GM18951 (cell line): ENCODE data around the gene RLN3.
A peak's percentile ranks its signal among the peaks of the same experiment; 100 is the strongest.

Source experiments
- POLR2A ChIP-seq: IDR thresholded peaks from 4 replicates; pipeline ENCODE4 v1.6.1; 2011; ENCODE audit warnings: mild to moderate bottlenecking; ENCODE audit not compliant: insufficient read length, insufficient read depth; ENCODE audit errors: extremely low read depth
- in situ Hi-C: fragments of 300-500 bp; cut with MboI; formaldehyde crosslinking; loops from one replicate; pipeline ENCODE4 v1.12.0; 2022; ENCODE audit warnings: low sequenced_read_pairs, mixed read lengths, inconsistent platforms; ENCODE audit not compliant: unreplicated experiment

Gene RLN3

DNA sequence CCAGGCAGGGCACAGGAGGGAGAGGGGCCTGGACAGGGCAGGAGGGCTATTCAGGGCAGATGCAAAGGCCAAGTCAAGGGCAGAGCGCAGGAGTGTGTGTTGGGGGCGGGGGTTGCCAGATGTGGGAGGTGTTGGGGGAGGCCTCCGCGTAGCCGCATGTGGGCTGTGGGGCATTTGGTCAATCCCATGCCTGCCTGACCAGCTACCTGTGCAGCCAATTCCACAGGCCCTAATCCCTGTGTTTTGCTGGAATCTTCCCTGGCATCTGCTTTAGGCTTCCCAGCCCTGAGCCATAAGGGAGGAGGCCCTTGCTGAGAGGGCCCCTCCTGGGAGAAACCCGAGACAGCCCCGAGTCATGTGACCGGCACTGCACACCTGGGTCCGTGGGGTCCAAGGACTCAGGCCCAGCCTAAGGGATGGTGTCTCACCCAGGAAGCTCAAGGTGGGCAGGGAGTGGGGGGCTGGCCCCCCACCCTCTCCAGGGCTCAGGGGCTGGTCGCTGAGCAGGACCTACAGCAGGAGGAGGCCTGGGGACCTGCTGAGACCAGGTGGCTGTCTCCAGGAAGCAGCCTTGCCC lies 42.1 kb upstream of the RLN3 start:
- no peak for TF ChIP-seq POLR2A
- in situ Hi-C loops = no loop called here

DNA sequence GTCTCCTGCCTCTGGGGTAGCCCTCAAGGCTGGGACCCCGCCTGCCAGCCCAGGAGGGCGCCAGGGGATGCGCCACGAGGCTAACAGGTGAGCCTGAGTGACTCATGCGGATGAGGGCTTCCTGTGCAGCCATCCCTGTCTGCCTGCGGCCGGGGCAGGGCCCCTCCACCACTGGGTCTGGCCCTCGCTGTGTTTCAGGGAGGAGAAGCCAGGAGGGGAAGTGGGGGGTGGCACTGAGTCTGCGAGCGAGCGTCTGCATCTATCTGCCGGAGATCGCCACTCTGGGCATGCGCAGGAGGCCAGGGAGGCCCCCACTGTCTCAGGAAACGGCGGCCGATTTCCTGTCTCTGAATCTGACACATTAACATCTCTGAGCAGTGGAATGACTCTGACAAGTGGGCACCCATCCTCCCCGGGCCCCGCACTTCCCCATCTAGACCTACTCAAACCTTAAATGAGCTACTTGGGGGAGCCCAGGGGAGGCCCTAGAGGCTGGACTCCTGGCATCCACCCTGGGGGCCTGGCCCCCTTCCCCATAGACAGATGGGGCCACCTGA lies 41.5 kb upstream of the RLN3 start:
- in situ Hi-C loops = no loop called here
- peak; percentile 71 for TF ChIP-seq POLR2A

DNA sequence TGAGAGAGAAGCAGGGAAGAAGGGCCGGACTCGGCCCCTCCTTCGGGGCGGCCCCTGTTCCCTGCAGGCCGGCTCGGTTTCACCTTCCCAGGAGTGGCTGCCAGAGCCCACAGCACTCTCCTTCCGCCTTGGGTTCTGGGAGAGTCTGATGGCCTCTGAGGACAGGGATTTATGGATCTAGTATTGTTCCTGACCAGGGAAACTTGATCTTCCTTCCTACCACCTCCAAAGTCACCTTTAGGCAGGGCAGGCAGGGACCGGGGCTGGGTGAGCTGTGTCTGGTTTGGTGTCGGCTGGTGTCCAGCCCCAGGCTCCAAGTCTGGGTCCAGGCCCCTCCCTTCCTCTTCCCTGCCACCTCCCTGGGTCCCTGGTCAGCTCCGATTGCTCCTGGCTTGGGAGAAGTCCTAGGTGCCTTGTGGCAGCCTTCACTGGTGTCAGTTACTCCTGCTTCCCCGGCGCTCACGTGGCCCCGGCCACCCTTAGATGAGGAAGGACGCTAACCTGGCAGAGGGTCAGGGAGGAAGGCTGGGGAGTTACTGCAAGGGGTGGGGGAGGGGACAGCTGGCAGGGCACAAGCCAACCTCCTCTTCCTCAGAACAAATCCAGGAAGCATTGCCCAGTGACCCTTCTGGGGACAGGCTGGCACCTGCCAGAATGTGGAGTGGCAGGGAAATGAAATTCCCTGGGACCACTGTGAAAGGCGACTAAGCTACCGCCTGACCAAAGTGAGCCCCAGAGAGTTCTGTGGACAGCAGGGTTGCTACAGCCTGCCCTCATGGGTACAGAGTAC lies 40.7 kb upstream of the RLN3 start:
- in situ Hi-C loops = no loop called here
- no peak for TF ChIP-seq POLR2A

DNA sequence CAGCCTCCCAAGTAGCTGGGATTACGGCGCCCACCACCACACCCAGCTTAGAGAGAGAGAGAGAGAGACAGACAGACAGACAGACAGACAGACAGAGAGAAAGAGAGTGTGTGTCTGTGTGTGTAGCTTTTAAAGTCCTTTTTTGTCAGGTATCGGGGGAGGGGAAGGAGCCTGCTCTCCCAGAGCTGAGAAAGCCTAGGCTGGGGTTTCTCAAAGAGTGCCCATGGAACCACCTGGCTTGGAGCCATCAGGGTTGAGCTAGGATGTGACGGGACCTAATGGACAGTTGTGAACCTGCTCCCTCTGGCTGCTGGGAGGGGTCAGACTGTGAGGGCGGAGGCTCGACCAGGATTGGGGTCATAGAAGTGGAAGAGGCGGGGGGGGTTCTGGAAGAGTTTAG lies 38.5 kb upstream of the RLN3 start:
- in situ Hi-C loops = no loop called here
- no peak for TF ChIP-seq POLR2A

DNA sequence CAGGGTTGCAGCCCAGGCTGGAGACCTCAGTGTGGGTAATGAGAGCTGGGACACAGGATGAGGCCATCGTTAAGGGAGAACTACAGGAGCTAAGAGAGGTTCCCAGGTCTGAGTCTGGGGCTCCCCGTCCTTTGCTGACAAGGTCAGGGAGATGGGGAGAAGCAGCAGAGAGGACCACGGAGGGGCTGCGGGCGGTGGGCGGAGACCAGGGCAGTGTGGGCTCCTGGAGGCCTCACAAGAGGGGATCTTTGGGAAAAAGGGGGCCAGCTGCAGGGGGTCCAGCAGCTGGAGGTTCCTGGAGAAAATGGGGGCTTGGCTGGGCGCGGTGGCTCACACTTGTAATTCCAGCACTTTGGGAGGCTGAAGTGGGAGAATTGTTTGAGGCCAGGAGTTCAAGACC lies 37.9 kb upstream of the RLN3 start:
- in situ Hi-C loops = no loop called here
- no peak for TF ChIP-seq POLR2A

DNA sequence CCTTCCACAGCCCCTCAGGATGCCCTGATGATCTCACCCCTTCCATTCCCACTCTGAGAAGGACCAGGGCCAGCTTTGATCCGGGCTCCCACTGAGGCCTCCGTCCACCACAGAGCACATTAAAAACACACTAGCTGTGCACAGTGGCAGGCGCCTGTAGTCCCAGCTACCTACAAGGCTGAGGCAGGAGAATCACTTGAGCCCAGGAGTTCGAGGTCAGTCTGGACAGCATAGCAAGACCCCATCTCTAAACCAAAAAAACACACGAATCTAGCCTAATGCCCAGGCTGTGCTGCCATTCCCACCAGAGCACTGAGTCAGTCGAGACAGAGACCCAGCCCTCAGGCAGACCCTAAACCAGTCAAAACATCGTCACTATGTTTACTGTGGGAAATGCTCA lies 35.9 kb upstream of the RLN3 start:
- in situ Hi-C loops = no loop called here
- no peak for TF ChIP-seq POLR2A

DNA sequence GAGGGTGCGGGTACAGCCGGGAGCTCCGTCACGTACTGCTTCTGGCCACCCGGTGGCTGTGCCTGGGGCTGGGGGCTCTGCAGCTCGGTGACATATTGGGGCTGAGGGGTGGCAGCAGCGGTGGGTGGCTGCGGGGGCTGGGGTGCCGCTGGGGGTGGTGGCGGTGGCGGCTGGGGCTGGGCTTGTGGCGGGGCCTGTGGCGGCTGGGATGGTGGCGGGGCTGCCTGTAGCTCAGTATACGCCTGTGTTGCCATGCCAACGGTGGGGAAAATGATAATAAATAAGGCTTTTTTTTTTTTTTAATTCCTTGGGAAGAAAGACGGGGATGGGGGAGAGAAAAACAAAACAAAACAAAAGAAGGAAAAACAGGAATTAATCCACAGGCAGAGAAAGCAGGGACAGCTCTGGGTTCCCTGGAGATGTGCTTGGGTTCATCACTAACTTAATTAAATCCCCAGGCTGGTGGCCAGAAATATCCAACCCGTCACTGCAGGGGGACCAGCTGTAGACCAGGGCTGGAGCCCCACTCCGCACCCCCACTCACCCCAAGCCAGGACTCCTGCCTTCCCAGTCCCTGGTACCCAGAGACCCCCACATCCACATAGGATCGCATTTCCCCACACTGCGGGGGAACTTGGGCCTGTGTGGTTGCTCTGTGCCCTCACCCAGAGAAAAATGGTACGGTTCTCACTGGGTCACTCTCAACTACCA lies 34.2 kb upstream of the RLN3 start:
- no peak for TF ChIP-seq POLR2A

DNA sequence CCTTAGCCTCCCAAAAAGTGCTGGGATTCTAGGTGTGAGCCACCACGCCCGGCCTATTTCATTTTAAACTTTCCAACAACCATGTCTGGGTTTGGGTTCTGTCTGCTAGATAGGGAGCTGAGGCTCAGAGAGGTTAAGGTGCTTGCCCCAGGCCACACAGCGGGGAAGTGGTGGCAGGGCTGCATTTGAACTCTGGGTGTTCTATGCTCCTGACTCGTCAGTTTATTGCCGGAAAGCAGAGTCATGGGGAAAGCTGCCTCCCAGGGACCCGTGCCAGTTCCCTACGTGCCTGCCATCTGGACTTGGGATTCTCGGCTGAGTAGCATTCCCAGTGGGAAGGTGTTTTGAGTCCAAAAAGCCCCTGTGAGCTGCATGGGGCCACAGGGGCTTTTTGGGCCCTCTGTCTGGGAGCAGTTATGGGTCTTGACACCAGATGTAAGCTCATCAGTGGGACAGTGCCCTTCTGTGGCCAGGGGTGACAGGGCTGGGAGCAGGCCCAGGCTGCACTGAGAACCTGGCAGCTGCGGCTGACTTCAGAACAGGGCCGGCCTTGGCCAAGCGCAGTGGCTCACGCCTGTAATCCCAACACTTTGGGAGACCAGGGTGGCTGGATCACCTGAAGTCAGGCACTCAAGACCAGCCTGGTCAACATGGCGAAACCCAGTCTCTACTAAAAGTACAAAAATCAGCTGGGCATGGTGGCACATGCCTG lies 32.8 kb upstream of the RLN3 start:
- in situ Hi-C loops = no loop called here
- no peak for TF ChIP-seq POLR2A

More for the DNA sequence above, 34.2 kb upstream of the RLN3 start:
- in situ Hi-C loops = no loop called here

DNA sequence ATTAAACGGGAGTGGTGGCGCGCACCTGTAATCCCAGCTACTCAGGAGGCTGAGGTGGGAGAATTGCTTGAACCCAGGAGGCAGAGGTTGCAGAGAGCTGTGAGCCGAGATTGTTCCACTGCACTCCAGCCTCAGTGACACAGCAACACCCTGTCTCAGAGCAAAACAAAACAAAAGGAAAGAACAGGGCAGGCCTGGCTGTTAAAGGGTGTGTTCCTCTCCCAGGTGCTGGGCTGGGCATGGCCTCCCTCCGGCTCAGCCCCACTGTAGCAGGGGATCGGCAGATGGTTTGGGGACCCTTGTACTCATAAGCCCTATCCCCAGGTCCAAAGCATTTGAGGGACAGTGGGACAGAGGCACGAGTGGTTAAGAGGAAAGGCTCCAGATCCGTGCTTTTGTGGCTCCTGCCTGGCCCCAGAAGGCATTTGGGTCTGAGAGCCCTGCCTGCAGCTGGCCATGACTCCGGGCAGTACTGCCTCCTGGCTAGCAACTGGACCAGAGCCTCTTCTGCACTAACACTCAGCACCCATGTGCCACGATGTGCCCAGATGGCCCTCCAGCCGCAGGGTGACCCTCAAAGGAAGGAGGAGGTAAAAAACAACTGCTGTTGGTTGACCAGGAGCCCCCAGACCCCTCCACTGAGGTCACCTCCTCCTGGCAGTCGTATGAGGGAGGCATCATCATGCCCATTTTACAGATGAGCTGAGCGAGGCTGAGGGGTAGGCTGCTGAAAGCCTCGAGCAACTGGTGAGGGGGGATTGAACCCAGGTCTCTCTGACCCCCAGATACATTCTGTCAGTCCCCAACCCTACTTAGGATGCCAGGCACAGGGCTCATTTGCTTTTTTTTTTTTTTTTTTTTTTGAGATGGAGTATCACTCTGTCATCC lies 31.8 kb upstream of the RLN3 start:
- in situ Hi-C loops = no loop called here
- no peak for TF ChIP-seq POLR2A

DNA sequence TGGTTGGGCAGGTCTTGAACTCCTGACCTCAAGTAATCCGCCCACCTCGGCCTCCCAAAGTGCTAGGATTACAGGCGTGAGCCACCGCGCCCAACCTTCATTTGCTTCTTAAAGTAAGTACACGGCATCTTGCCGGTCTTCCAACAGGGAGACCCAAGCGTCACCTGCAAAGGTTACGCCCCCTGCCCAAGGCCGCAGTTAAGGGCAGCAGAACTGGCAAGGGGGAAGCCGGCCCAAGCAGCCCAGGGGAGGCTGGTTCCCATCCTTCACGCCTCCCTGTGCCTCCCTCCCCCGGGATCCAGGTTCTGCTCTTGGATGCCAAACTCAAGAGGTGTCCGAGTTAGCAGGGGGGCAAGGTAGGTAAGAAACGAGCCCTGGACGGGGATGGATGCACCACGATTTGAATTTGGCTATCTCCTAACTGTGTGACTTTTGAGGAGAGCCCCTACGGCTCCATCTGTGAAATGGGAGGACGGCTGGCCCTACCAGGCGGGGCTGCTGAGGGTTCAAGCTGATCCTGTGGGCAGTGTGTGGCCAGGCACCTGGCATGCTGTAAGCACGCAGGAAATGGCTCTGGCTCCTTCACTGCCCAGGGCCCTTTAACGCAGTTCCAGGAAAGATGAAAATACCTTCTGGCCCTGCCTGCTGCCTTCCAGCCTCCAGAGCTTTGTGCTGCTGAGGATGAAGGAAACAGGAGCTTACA lies 30.9 kb upstream of the RLN3 start:
- in situ Hi-C loops = no loop called here

DNA sequence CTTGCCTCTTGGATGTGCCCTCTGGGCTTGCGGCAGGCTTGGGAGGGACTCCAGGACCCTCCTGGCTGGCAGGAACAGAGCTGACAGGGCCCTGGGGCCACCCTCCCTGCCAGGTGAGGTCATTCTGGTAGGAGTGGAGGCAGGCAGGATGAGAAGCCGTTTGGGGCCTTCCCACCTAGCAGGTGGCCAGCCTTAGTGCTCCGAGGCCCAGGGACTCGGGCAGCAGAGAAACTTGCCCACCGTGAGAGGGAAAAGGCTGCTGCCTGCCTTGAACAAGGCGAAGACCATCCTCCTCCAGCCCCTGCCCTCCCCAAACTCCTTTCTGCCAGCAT lies 30.4 kb upstream of the RLN3 start:
- in situ Hi-C loops = no loop called here
- no peak for TF ChIP-seq POLR2A

More for the DNA sequence above, 30.9 kb upstream of the RLN3 start:
- no peak for TF ChIP-seq POLR2A

DNA sequence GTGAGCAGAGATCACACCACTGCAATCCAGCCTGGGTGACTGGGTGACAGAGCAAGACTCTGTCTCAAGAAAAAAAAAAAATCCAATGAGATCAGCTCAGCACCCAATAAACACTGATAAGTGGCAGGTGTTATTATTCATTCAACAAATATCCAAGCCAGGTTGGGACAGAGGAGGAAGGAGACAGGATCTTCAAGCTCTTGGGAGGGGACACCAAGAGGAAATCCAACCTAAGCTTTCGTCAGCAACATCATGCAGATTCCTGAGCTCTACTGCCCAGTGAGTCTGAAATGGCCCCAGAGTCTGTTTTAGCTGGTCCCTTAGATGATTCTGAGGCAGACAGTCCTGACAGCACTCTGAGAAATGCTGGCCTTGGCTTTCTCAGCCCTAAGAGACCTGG lies 29.5 kb upstream of the RLN3 start:
- in situ Hi-C loops = no loop called here
- no peak for TF ChIP-seq POLR2A
